ENCODE measurements around the gene ZBTB34.

DNA sequence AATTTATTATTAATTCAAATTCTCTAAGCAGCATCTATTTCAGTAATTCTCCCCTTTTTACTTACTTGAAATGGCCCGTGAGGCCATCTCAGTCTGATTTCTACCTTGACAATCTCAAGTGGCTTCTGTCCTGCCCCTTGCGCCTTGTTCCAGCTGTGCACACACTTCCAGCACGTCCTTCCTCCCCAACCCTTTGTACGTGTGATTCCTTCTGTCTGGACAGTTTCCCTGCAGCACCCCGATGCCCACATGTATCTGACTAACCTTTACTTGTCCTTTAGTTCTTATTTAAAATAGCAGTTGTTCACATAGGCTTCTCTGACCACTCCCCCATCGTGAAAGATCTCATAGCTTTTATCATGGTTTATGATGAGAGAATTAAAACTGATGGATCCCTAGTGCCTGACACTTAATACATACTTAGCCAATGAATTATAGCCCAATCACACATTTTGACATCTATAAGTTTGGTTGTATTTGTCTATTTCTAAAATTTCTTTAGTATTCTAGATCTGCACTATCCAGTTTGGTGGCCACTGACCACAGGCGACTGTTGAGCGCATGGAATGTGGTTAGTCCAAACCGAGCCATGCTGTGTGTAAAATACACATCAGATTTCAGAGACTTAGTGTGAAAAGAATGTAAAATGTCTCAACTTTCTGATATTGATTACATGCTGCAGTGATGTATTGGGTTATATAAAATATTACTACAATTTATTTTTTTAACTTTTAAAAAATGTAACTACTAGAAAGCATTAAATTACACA lies 14.3 kb downstream of the ZBTB34 start:
- TF ChIP-seq POLR2A (IDR thresholded peaks at IDR 0.05), result no peak
- TF ChIP-seq, protein P1, sequence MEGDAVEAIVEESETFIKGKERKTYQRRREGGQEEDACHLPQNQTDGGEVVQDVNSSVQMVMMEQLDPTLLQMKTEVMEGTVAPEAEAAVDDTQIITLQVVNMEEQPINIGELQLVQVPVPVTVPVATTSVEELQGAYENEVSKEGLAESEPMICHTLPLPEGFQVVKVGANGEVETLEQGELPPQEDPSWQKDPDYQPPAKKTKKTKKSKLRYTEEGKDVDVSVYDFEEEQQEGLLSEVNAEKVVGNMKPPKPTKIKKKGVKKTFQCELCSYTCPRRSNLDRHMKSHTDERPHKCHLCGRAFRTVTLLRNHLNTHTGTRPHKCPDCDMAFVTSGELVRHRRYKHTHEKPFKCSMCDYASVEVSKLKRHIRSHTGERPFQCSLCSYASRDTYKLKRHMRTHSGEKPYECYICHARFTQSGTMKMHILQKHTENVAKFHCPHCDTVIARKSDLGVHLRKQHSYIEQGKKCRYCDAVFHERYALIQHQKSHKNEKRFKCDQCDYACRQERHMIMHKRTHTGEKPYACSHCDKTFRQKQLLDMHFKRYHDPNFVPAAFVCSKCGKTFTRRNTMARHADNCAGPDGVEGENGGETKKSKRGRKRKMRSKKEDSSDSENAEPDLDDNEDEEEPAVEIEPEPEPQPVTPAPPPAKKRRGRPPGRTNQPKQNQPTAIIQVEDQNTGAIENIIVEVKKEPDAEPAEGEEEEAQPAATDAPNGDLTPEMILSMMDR (IDR thresholded peaks at IDR 0.05), result no peak
